Keratinocyte (primary cell): ENCODE measurements around the gene ADGRB3. TPM values are rescaled to one million over a fixed set of nuclear protein-coding genes. Genes with fewer than 3 reads are reported as not detected.

Experiments
- DNase-seq: peaks from one replicate; pipeline ENCODE4 v3.0.0-alpha.2; 2011; ENCODE audit warnings: low read depth, missing footprints, low spot score
- FAIRE-seq: peaks from 2 replicates; lab custom pipeline; 2011; peaks lifted over from hg19 to GRCh38; lab: Jason Lieb, UNC
- H2AFZ ChIP-seq: 2 replicates; pipeline ENCODE4 v1.6.0; 2012; ENCODE audit warnings: low read length, control low read depth, inconsistent platforms; ENCODE audit not compliant: control insufficient read depth
- H3K27ac ChIP-seq: 2 replicates; pipeline ENCODE4 v1.5.1; 2011; ENCODE audit warnings: low read length; ENCODE audit not compliant: control insufficient read depth, insufficient read depth
- H3K27me3 ChIP-seq: 3 replicates; pipeline ENCODE4 v1.6.0; 2011; ENCODE audit warnings: low read length; ENCODE audit not compliant: control insufficient read depth, insufficient read depth; ENCODE audit errors: extremely low read depth
- H3K36me3 ChIP-seq, 2 experiments: 2 replicates in 1 of 2; 3 replicates in 1 of 2; pipeline ENCODE4 v1.5.1; 2011; ENCODE audit warnings: low read length in 2 of 2, mild to moderate bottlenecking in 1 of 2; ENCODE audit not compliant: control insufficient read depth in 2 of 2, insufficient read depth in 2 of 2; ENCODE audit errors: extremely low read depth in 1 of 2
- H3K4me1 ChIP-seq: 3 replicates; pipeline ENCODE4 v1.5.1; 2011; ENCODE audit warnings: low read length; ENCODE audit not compliant: control insufficient read depth, insufficient read depth; ENCODE audit errors: extremely low read depth
- H3K4me2 ChIP-seq: 3 replicates; pipeline ENCODE4 v1.6.0; 2011; ENCODE audit warnings: low read depth, low read length; ENCODE audit not compliant: control insufficient read depth, insufficient read depth; ENCODE audit errors: extremely low read depth
- H3K4me3 ChIP-seq, 3 experiments: fragments of 200-600 bp in 1 of 3; sonication (generic) in 1 of 3; 2 replicates in 2 of 3; 3 replicates in 1 of 3; pipeline ENCODE4 v1.5.1; 2011 to 2016; ENCODE audit warnings: low read length in 3 of 3, mild to moderate bottlenecking in 3 of 3, control low read depth in 2 of 3, inconsistent platforms in 1 of 3, low read depth in 1 of 3, mixed read lengths in 1 of 3, mixed run types in 1 of 3, moderate library complexity in 1 of 3; ENCODE audit not compliant: control insufficient read depth in 2 of 3, insufficient read depth in 2 of 3; ENCODE audit errors: extremely low read depth in 1 of 3
- H3K79me2 ChIP-seq: 2 replicates; pipeline ENCODE4 v1.6.0; 2012; ENCODE audit warnings: low read length; ENCODE audit not compliant: control insufficient read depth, insufficient read depth
- H3K9ac ChIP-seq: 3 replicates; pipeline ENCODE4 v1.6.0; 2011; ENCODE audit warnings: low read length; ENCODE audit not compliant: control insufficient read depth, insufficient read depth; ENCODE audit errors: extremely low read depth
- H3K9me1 ChIP-seq: 3 replicates; pipeline ENCODE4 v1.6.0; 2011; ENCODE audit warnings: low read length; ENCODE audit not compliant: control insufficient read depth, insufficient read depth; ENCODE audit errors: extremely low read depth
- H3K9me3 ChIP-seq: 2 replicates; pipeline ENCODE4 v1.5.1; 2012; ENCODE audit warnings: low read depth, low read length; ENCODE audit not compliant: control insufficient read depth
- H4K20me1 ChIP-seq: 3 replicates; pipeline ENCODE4 v1.6.0; 2011; ENCODE audit warnings: low read length; ENCODE audit not compliant: control insufficient read depth, insufficient read depth; ENCODE audit errors: extremely low read depth
- CTCF ChIP-seq, 3 experiments: IDR thresholded peaks in 1 of 3; conservative IDR thresholded peaks in 1 of 3; optimal IDR thresholded peaks in 1 of 3; 2 replicates in 2 of 3; 3 replicates in 1 of 3; pipeline versions ENCODE3 to v1.5.1; 2011; ENCODE audit warnings: low read length in 3 of 3, mild to moderate bottlenecking in 3 of 3, moderate library complexity in 2 of 3, control low read depth in 1 of 3, inconsistent platforms in 1 of 3; ENCODE audit not compliant: insufficient read depth in 2 of 3; ENCODE audit errors: extremely low read depth in 1 of 3
- EZH2 ChIP-seq: IDR thresholded peaks from one replicate; pipeline ENCODE4 v1.6.1; 2012; ENCODE audit warnings: inconsistent platforms, mild to moderate bottlenecking, low read length, moderate library complexity
- dilution Hi-C: fragments of 300-500 bp; cut with MboI; formaldehyde crosslinking; loops from one replicate; pipeline ENCODE4 v1.7.0; 2020; ENCODE audit warnings: low sequenced_read_pairs; ENCODE audit not compliant: extremely low pct_ligation_motif_present
- polyA plus RNA-seq, 5 experiments: library from polyadenylated mRNA; depleted of rRNA in 3 of 5; stranded (reverse) in 3 of 5; stranded (forward) in 1 of 5; unstranded in 1 of 5; fragments of >200 nt; gene quantifications; 1 replicate in 1 of 5; 2 replicates in 3 of 5; 3 replicates in 1 of 5; pipeline versions ENCODE4 v1.2.1 to v1.2.3, GENCODE V29; 2011 to 2012; ENCODE audit warnings: missing spikeins in 2 of 5, low read depth in 1 of 5, low replicate concordance in 1 of 5

Gene ADGRB3
- polyA plus RNA-seq, 1 donor (not counting 4 experiments of a cell fraction or from before 2014, with no cell fraction given): not detected

- Histone ChIP-seq H3K9me3 (no peaks in the 10 kb centered on the region), H3K4me2 (no peak overlapping the region), H3K9me1 (no peaks in the 10 kb centered on the region), H4K20me1 (no peaks in the 10 kb centered on the region), H2AFZ (no peak overlapping the region), H3K79me2 (no peaks in the 10 kb centered on the region), H3K36me3 (no peaks in the 10 kb centered on the region), H3K27ac (no peak overlapping the region), H3K4me3 (no peak overlapping the region), H3K9ac (no peak overlapping the region), H3K4me1 (no peaks in the 10 kb centered on the region), H3K27me3 (no peaks in the 10 kb centered on the region)
- TF ChIP-seq CTCF (optimal IDR thresholded peaks at IDR 0.05 in 1 of 3, IDR thresholded peaks at IDR 0.05 in 1 of 3, conservative IDR thresholded peaks at IDR 0.05 in 1 of 3; ENCODE audit: extremely low read depth in 1 of 3, insufficient read depth in 2 of 3, low read length in 3 of 3): no peak
- no peak for TF ChIP-seq EZH2
- FAIRE-seq (no peak), DNase-seq (no peak)
- dilution Hi-C loops: no loop called here
Observed at GRCh38 chr6:69398311-69398710, 763.2 kb downstream of the ADGRB3 start.

- no peaks in the 10 kb centered on the region for H3K79me2 ChIP-seq
- no peaks in the 10 kb centered on the region for H3K9me3 ChIP-seq
- H3K4me1 ChIP-seq: no peaks in the 10 kb centered on the region
- no peak overlapping the region for H3K4me3 ChIP-seq
- dilution Hi-C loops: no loop called here
- H3K27ac ChIP-seq: no peak overlapping the region
- no peak overlapping the region for H3K9ac ChIP-seq
- TF ChIP-seq EZH2 (no peak), CTCF (optimal IDR thresholded peaks at IDR 0.05 in 1 of 3, IDR thresholded peaks at IDR 0.05 in 1 of 3, conservative IDR thresholded peaks at IDR 0.05 in 1 of 3; ENCODE audit: extremely low read depth in 1 of 3, insufficient read depth in 2 of 3, low read length in 3 of 3) (no peak)
- FAIRE-seq: no peak
- no peaks in the 10 kb centered on the region for H3K27me3 ChIP-seq
- DNase-seq: no peak
- no peak overlapping the region for H3K4me2 ChIP-seq
- H2AFZ ChIP-seq: no peak overlapping the region
- no peaks in the 10 kb centered on the region for H3K9me1 ChIP-seq
- H4K20me1 ChIP-seq: no peaks in the 10 kb centered on the region
- H3K36me3 ChIP-seq: no peaks in the 10 kb centered on the region
Observed at GRCh38 chr6:69398729-69399128, 763.6 kb downstream of the ADGRB3 start.
